ENCODE measurements around the gene ELFN1.

DNA sequence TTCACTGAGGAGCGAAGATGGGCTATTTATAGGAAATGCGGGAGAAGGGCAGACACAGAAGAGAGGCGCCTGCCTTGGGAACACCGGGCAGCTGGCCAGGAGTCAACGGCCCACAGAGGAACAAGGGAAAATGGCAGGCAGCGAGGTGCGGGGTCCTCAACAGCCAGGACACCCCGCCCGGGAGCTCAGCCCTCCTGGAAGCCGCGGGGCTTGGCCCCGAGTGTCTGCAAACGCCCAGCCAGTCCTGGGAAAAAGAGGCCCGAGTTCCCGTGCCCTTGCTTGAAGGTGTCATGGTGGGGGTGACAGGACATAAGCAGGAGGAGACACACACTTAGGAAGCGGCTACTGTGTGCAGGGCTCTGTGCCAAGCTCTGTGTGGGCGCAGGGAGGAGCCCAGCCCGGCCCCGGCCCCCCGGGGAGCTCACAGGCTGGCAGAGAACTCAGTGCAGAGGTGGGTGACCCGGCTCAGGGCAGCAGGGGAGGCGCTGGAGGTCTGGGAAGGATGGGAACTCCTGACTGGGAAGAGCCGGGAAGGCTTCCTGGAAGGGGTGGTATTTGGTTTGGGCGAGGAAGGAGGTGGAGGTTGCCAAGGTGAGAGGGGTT lies 79.9 kb downstream of the ELFN1 start:
- no peak for TF ChIP-seq POLR2AphosphoS5 (IDR thresholded peaks at IDR 0.05)
- TF ChIP-seq POLR2A (IDR thresholded peaks at IDR 0.05), result no peak
